NCI-H524 (cell line): ENCODE results near the gene SRBD1.

Experiments
- DNase-seq, 2 experiments: peaks; one replicate each; lab custom pipeline; 2025; lab: John Stamatoyannopoulos, UW

SRBD1 gene

GRCh38 chr2:45379399-45380087 is 231.5 kb downstream of the SRBD1 start:
- no peak for DNase-seq

GRCh38 chr2:45373534-45373933 is 237.5 kb downstream of the SRBD1 start:
- no peak for DNase-seq

GRCh38 chr2:45370369-45370768 is 240.7 kb downstream of the SRBD1 start:
- no peak for DNase-seq

- no peak for DNase-seq
These were observed 242.3 kb downstream of the SRBD1 start for GRCh38 chr2:45368792-45369191.

GRCh38 chr2:45361666-45362065 is 249.4 kb downstream of the SRBD1 start:
- DNase-seq = no peak

GRCh38 chr2:45354776-45355175 is 256.3 kb downstream of the SRBD1 start:
- no peak for DNase-seq

- no peak for DNase-seq
These were observed 257.2 kb downstream of the SRBD1 start for GRCh38 chr2:45353879-45354278.

- DNase-seq = no peak
These were observed 258.6 kb downstream of the SRBD1 start for GRCh38 chr2:45352506-45352905.

GRCh38 chr2:45345331-45346234 is 265.5 kb downstream of the SRBD1 start:
- no peak for DNase-seq

- no peak for DNase-seq
These were observed 266.6 kb downstream of the SRBD1 start for GRCh38 chr2:45344502-45344901.

GRCh38 chr2:45344071-45344470 is 267.0 kb downstream of the SRBD1 start:
- DNase-seq = no peak

- DNase-seq = no peak
These were observed 267.6 kb downstream of the SRBD1 start for GRCh38 chr2:45343251-45344017.

GRCh38 chr2:45340318-45340717 is 270.7 kb downstream of the SRBD1 start:
- no peak for DNase-seq

GRCh38 chr2:45339253-45339652 is 271.8 kb downstream of the SRBD1 start:
- DNase-seq = no peak
